Activated T-cell treated with anti-CD3 and anti-CD28 coated beads, Interleukin-2, amount 50 U/mL, for 48 hours (primary cell): ENCODE results near the gene ZC3H4.
"Not testable (repeated sequence)": the region's sequence is repeated elsewhere in the genome, so short reads cannot be mapped to it uniquely, and the experiment has no call there.

Experiments
- DNase-seq, 2 experiments: peaks; one replicate each; pipeline ENCODE4 v3.0.0-alpha.2; 2020

Gene ZC3H4

DNA sequence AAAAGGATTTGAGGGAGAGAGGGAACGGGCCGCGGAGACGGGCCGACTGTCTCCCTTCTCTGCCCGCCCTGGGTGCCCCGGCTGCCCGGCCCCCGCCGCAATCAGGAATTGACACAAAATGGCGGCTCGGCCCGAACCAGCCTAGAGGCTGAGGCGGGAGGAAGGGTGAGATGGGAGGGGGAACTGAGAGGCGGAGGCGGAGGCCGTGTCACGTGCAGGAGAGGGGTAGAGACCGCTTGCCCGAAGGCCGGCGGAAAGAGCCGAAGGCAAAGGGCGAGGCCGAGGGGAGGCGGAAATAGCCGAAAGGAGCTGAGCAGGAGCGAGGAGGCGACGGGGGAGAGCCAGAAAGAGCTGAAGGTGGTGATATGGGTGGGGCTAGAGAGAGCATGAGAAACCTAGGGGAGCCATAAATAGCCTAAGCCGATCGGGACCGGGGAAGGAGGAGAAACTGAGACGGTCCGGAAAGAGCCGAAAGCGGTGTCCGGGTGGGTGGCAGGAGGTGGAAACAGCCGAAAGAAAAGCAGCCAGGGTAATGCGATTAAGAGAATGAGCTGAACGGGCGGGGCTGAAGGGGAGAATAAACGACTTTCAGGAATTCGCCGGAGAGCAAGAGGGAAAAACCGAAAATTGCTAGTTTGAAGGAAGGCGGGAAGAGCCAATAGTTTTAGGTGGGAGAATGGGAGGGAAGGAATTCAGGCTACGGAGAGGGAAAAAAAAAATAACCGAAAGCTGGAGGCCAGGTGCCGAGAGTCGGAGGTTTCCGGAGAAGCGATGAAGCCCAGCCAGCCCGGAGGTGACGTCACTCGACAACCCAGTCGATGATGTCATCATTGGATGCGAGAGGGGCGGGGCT lies at the start of gene ZC3H4:
ZC3H4 (minus strand) TSS at position 780 of the 853 bp plus-strand sequence. CDS start 1,192 bp downstream, outside the sequence.
- DNase-seq, result peak; percentile 99 to 100

DNA sequence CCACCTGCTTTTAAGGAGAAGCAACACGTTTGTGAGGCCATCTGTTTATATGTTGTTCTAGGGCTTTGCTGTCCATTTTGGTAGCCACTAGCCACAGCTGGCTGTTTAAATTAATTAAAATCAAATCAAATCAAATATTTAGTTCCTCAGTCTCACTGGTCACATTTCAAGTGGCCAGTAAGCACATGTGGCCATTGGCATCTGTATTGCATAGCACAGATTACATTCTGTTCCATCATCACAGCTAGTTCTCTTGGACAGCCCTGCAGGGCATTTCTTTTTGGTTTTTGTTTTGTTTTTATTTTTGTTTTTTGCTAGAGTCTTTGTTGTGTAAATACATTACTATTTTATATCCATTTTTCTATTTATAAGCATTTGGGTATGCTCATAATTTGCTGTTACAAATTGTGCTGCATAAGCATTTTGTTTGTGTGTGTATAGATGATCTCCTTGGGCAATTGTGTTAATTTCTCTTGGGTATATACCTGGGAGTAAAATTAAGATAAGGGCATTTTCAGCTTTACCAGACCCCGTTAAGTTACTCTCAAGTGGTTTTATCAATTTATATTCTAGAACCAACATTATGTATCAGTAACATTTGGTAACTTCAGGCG lies 48.4 kb upstream of the ZC3H4 start:
- no peak for DNase-seq

DNA sequence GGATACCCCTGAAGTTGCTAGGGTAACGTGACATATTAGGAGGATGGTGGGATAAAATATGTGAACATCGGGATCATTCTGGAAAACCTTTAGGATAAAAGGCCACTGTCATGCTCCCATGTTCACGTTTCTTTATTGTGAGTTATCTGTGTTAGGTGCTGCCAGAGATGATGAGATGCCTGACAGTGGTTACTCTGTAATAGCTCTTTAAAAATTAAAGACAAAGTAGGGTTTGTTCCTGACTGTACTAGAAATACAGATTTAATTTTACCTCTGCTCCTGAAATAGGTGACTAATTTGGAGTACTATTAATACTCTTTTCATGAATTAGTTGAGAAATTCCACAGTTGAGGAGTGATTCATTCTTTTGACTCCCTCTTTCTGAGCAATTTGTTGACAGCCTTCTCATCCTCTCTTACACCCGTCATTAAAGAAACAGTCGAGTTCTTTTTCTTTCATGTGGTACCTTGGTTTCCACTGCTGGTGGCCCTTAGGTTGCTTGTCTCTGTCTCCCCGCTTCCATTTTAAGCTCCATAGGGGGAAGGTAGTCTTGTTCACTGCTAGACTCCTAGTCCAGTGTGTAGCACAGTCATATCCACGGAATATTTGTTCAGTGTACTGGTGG lies 45.4 kb upstream of the ZC3H4 start:
- peak in 1 of 2 experiments; percentile 46 for DNase-seq

DNA sequence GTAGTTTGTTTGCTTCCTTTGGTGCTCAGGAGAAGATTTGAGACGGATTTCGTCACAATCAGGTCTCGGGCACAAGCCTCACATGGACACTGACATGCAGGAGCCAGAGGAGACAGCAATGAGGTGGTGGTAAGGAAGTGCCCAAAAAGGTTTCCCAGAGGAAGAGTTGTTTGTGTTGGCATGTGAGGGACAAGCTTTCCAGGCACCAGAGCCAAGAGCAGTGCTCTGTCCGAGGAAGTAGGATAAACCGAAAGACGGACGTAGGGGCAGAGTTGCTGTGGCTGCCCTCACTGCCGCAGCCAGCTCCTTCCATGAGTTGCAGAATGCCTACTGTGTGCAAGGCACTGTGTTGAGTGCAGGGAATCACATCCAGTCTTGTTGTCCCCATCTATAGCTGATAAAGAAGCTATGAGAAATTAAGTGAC lies 44.8 kb upstream of the ZC3H4 start:
- DNase-seq, result peak in 1 of 2 experiments; percentile 31

DNA sequence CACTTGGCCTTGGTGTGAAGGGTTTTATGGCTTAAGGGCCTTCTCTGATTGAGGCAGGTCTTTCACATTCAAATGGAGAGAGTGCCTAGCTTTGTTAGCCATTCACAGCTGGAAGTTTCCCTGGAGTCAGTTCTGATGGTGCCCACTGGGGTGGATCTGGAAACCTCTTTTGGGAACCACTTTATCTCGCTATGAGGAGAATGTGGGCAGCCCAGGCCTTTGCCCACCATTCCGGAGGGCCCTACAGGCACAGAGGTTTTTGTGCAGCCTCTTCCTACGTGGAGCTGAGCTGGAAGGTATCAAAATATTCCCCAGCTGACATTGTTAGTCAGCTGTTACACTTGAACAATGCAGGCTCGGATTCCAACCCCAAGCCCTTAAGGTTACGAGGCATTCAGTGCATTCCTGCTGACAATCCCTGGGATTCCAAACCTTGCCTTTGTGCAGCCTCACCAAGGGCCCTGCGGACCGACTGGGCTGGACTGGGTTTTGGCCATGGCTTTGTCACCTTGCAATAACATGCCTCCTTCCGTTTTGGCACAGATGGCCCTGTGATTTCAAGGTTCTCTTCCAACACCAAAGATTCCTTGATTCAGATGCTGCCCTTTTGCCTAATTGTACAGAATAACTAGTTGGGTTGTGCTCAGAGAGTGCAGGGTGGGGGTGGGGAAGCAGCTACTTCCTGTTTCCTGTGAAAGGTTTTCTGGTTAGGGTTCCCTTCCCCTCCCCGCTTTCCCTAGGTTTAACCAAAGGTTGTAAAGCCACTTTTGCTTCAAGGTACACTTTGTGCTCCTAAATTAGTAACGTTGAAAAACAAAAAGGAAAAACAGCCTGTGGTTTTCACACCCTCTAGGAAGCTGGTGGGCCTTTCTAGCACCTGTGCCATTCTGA lies 44.1 kb upstream of the ZC3H4 start:
- DNase-seq, result peak; percentile 35 to 38

DNA sequence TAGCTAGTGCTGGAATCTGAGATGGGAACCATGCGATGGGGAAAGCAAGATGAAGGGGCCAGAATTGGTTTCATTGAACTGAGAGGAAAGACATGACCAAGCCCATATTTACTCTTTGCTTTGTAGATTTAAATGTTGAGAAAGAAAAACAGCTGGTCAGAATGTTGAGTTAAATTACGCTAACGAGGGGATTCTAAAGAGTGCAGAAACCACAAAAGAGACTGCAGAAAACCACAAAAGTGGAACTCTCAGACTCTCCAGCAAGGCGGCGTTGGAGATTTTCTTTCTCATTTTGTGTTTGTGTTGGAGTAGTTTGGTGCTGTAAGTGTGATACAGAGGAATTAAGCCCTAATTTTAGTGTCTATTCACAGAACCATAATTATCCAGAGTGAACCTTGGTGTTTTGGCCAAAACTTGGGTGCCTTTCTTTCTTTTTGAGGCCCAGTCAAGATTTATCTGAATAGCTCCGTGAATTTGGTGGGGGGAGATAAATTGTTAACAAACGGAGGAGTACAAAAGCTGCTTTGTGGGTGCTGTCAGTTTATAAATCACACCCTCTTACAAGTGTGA lies 43.4 kb upstream of the ZC3H4 start:
- peak in 1 of 2 experiments; percentile 27 for DNase-seq

DNA sequence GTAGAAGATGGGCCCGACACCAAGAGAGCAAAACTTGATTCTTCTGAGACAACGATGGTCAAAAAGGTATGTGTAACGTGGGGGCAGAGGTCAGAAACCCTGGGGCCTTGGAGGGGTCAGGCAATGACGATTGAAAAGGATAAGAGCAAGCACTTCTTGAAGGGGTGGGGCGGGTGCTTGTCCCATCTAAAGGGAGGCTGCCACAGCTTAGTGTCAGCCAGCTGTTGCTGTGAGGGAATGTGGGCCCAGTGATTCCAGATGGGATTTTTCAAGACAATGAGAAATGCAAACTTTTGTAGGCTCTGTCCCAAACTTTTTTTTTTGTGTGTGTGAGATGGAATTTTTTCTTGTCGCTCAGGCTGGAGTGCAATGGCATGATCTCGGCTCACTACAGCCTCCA lies 41.6 kb upstream of the ZC3H4 start:
- DNase-seq, result no peak

DNA sequence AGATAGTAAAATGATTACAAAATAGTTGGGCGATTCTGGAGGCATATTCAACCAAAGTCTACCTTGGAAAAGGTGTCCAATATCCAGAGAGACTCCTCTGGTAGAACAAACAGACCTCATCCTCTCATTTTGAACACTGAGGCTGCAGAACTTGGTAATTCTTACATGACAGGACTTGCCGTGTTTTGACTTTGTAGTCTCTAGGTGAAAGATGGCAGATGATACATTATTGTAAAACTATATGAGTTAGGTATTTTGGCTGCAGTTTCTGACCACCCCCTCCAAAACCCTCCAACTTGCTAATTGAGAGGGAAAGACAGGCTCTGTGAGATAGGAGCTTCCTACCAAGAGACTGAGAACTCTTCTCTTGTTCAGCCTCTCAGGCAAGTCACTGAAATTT lies 39.7 kb upstream of the ZC3H4 start:
- DNase-seq, result no peak

DNA sequence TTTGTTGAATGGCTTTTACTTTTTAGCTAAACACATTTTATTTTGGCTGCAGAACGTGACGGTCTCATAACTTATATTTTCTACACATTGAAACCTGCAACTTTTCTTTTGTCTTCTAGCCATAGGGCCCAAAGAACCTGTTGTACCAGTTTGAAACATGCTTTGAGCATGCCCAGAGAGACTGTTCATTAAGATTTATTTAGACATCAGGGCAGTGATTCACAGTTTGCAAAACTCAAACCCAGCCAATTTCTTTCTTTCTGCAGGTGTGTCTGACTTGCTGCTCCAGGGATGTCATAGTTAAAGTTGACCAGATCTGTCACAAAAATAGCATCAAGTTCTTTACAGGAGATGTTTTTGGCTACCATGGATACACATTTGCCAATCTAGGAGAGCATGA lies 39.1 kb upstream of the ZC3H4 start:
- no peak for DNase-seq

DNA sequence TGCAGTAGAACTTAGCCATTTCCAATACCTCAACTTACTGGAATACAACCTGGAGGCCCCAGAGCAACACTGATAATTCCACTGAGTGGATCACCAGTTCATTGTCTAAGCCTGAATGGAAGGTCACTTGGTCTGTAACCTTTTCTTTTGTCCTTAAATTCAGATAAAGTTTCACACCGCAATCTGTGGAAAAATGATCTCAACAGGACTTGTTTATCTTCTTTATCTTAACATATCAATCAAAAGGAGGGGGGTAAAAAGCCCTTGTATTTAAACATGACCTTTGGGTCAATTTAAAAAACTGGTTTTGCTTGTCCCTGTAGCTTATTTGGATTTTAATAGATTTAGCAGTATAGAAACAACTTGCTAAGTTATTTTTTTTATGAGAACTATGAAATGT lies 38.6 kb upstream of the ZC3H4 start:
- no peak for DNase-seq

DNA sequence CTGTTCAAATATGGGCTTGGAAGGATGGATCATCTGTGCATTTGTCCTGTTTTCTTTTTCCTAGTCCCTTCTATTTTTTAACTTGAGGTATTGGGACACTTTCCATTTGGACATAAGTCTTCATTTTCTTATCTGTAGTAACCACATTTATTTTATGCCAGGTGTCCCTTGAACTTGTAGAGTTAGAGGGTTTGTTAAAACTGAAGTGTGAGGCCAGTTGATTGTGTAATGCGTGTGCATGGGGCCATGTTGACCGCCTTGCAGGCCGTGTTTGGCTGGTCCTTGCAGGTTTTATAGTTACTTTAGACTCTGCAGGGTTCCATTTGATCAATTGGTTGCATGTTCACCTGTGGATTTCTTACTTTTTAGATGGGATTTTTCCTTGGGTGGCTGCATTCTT lies 38.1 kb upstream of the ZC3H4 start:
- no peak for DNase-seq

DNA sequence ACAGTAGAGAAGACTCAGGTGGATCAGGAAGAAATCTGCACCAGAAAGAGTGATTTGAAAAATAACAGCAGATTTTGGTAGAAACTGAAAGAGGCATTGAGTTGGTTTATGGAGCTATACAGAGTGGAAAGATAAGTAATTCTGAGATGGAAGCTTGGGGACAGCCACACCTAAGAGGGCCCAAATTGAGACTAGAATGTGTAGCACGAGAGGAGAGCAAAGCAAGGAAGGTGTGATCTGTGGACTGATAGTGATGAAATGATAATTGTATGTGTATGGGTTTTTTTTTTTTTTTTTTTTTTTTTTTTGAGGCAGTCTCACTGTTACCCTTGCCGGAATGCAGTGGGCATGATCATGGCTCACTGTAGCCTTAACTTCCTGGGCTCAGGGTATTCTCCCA lies 33.3 kb upstream of the ZC3H4 start:
- DNase-seq, result no peak

DNA sequence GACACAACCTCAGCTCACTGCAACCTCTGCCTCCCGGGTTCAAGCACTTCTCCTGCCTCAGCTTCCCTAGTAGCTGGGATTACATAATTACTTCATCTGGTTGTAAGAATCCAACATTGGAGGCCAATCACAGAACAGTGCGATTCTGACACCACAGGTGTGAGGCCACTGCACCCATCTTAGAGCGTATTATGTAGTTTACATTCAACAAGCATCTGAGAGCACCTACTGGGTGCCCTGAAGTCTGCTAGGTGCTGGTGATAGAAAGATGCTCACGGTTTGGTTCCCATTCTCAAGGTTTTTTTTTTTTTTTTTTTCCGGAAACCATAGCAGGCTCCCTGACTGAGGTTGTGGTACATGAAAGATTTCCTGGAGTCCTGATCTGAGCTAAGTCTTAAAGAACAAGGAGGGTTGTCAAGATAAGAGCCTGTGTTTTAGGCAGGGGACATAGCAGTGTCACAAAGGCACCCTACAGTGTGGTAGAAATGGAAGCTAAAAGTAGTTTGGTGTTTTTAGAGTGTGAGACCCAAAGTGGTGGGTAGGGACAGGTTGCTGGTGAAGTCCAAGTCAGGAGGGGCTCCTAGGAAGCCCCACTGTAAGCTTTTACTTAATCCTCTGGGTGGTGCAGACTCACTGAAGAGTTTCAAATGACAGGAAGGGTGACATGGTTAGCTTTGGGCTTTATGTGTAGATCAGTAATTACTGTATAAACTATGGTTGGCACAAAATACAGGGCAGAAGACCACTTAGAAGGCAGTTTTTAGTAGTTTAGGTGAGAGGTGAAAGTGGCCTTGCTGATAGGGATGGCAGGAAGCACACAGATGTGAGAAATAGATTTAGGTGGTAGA lies 32.3 kb upstream of the ZC3H4 start:
- DNase-seq, result no peak

DNA sequence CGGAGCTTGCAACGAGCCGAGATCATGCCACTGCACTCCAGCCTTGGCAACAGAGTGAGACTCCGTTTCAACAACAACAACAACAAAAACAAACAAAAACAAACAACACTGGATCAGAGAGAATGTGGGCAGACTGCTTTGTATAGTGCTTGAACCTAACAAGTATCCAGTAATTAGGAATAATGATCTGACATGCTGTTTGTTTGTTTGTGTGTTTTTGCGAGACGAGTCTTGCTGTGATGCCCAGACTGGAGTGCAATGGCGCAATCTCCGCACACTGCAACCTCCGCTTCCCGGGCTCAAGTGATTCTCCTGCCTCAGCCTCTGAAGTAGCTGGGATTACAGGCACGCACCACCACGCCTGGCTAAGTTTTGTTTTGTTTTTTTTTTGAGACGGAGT lies 31.1 kb upstream of the ZC3H4 start:
- no peak for DNase-seq

DNA sequence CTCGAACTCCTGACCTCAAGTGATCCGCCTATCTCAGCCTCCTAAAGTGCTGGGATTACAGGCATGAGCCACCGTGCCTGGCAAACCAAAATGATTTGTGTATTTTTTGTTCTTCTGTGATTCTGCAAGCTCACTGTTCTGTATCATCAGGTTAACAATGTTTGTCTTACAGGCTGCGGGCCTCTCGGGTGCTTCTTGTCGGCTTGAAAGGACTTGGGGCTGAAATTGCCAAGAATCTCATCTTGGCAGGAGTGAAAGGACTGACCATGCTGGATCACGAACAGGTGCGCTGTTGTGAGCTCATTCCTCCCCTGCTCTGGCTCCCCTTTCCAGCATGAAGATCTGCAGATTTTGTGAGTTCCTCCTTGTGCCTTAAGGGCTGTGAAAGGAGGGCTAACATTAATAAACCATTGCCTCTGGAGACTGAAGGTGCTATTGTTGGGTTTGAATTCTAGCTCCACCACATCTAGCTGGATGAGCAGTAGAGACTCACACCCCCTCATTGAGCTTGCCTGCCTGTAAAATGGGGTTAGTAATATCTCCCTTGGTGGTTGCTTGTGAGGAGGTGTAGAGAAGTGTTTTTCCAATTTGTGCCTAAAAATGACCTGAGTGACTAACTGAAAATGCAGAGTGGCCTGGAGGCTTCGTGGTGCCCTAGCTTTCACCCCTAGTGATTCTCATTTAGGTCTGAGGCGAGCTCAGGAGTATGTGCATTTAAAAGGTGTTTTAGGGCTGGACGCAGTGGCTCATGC lies 29.9 kb upstream of the ZC3H4 start:
- DNase-seq, result peak in 1 of 2 experiments; percentile 23

DNA sequence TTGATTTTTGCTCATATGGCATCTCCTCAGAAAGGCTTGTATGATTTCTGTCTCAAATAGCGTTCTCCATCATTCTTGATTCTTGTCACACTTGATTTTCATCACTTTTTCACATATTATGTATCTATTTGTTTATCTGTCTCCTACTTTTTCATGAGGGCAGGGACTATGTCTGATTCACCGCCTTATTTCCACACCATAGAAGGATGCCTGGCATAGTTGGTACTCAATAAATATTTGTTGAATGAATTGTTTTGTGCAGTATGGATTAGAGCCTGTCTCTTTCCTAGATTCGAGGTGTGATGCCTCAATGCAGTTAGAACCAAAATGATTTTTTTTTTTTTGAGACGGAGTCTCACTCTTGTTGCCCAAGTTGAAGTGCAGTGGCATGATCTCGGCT lies 29.2 kb upstream of the ZC3H4 start:
- no peak for DNase-seq

DNA sequence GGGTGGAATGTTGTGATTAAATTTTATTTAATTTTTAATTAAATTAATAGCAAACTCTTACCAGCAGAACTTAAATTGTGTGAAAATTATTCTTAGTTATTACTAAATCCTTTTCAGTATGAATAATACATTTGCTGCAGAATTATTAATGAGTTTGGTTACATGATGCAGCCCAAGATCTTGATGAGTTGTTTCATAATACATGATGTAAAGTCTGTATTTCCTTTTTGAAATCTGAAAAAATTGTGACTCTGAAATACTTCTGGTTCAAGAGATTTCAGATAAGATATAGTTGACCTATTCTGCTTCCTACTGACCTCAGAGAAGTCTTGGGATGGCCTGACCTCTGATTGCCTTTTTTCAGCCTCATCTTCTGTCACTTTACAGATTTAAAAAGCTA lies 28.1 kb upstream of the ZC3H4 start:
- no peak for DNase-seq

DNA sequence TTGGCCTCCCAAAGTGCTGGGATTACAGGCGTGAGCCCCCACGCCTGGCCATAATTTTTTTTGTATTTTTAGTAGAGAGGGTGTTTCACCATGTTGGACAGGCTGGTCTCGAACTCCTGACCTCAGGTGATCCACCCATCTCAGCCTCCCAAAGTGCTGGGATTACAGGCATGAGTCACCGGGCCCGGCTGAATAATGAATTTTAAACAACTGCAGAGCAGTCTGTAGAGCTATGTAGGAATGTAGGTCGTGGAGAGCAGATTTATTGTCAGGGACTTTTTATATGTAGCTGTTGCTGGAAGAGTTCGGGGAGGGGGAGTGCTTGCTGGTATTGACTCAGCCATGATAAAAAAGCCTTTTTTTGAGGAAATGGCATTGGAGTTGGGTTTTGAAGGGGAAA lies 27.7 kb upstream of the ZC3H4 start:
- DNase-seq, result not testable (repeated sequence)

DNA sequence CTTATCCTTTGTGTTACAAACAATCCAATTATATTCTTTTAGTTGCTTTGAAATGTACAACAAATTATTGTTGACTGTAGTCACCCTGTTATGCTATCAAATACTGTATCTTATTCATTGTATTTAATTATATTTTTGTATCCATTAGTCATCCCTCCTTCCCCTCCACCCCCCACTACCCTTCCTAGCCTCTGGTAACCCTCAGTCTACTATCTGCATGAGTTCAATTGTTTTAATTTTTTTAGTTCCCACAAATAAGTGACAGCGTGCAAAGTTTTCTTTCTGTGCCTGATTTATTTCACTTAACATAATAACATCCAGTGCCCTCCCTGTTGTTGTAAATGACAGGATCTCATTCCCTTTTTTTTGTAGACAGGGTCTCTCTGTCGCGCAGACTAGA lies 21.6 kb upstream of the ZC3H4 start:
- no peak for DNase-seq

DNA sequence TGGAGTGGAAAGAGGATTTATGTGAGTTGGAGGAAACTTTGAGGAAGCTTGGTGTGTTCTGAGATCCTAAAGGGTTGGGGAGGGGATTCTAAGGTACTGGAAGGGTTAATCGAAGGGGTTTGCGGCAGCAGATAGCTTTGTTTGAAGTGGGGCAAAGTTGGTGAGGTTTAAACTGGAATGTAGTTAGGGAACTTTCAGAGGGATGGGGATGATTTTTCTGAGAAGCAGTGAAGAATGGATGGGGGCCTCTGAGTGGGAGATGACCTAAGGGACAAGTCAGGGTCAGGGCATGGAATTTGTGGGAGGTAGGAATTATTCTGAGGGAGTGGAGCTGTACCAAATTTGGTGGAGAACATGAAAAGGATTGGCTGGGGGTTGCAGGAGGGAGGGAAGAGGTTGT lies 21.0 kb upstream of the ZC3H4 start:
- DNase-seq, result no peak

DNA sequence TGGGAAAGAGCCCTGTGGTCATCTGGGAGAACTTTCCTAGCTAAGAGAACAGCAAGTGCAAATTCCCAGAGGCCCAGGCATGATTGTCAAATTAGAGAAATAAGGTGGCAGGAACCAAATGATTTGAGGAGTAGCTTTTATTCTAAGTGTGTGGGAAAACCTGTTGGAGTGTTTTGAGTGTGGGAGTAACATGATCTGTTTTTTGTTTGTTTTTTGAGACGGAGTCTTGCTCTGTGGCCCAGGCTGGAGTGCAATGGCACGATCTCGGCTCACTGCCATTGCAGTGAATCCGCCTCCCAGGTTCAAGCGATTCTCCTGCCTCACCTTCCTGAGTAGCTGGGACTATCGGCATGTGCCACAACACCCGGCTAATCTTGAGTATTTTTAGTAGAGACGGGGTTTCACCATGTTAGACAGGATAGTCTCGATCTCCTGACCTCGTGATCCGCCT lies 19.5 kb upstream of the ZC3H4 start:
- DNase-seq, result no peak
